Cardiac atrium fibroblast (primary cell): ENCODE measurements around the gene TEN1. TPM values are rescaled to one million over a fixed set of nuclear protein-coding genes. Genes with fewer than 3 reads are reported as not detected.

Source experiments
- total RNA-seq: library from RNA; depleted of rRNA; stranded (reverse); fragments of >200 nt; gene quantifications from 2 replicates; pipeline ENCODE4 v1.2.3, GENCODE V29; 2015

TEN1 gene
- total RNA-seq, result 21.8 and 29.6 TPM in 2 replicates

GRCh38 chr17:75978938-75979704 is at the start of gene TEN1, which contains the start of gene ACOX1:
Gene TEN1, plus strand, starts transcription at chr17:75979240. Its CDS starts 6,953 bp downstream, at chr17:75986193.
Gene ACOX1, minus strand, starts transcription at chr17:75979166. Its CDS starts 93 bp downstream, at chr17:75979073.

DNA sequence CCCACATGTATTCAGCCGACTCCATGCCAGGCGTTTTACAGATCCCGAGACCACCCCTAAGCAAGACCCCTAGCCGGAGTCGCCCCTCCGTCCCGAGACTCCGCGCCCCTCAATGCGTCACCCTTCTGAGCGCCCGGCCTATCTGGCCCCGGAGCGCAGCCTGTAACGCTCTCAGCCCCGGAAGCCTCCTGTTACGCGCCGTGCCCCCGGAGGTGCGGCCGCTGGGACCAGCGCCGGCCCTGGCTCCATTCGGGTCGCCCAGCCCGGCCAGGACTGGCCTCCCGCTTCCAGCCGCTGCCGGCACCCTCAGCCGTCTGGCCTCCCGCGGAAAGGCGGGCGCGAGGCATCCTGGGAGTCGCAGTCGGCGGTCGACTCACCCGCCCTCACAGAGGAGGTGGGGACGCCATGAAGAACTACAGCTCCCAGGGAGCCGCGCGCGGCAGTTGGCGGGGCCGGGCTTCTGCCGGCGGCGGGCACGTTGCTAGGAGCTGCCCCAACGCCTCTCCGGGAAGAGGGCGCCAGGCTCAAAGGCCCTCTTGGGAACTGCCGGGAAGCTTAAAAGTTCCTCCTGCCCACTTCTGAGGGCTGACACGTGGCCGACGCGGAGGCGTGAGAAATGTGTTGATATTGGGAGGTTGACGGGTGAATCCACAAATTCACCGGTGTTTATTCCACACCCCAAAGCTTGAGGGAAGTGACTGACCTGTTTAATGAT is 38.2 kb upstream of the TEN1 start, which contains the start of gene FBF1:
TSS of gene FBF1 (minus strand) at position 316 of the 715 bp plus-strand sequence. CDS start 2,893 bp downstream, outside the sequence.

GRCh38 chr17:76000755-76001521 is 21.9 kb downstream of the TEN1 start, which contains the start of gene CDK3:
Gene CDK3, plus strand, starts transcription at chr17:76000855. Its CDS starts 571 bp downstream, at chr17:76001426.

DNA sequence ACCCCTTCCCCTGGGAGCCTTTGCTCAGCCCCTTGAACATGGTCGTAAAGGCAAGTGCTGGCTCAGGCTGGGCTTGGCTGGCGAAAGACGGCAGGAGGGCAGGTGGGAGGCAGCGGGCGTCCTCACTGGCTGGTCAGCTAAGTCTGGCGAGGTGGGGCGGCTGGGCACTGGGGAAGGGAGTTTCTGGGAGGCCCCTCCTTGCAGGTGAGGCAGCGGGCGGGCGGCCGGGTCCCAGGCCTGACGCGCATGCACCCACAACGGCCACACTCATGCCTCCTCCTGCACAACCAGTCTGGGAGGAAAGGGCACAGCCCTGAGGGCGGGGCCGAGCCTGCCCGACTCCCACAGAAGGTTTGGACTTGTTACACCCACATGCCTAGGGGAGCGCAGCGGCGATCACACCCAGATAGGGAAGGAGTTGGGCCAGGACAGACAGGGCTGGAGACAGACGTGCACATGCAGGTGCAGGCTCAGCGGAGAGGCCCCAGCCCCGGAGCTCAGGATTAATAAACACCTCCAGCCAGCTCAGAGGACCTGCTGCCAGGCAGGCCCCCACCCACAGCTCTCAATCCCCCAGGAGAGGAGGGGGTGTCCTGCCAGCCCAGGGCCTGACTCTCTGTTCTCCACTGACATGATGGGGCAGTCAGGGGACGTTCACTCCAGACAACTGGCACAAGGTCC is 48.3 kb downstream of the TEN1 start, which contains the start of gene EVPL:
TSS of gene EVPL (minus strand) at position 148 of the 681 bp plus-strand sequence. CDS start at position 40, 108 bp downstream.

Other genes with a start within 250 kb of the TEN1 start
- gene GALK1, start 214.0 kb upstream of the TEN1 start, total RNA-seq, result 35.9 and 43.9 TPM in 2 replicates
- 11.8 and 15.0 TPM in 2 replicates for gene UNK, start 194.4 kb upstream of the TEN1 start, total RNA-seq
- 1.1 TPM in 1 of 2 replicates, not detected in the other for gene UNC13D, start 134.8 kb upstream of the TEN1 start, total RNA-seq
- 56.7 and 67.0 TPM in 2 replicates for gene WBP2, start 123.9 kb upstream of the TEN1 start, total RNA-seq
- gene TRIM47, start 100.7 kb upstream of the TEN1 start, total RNA-seq, result 32.5 and 56.4 TPM in 2 replicates
- gene TRIM65, start 82.3 kb upstream of the TEN1 start, total RNA-seq, result 19.1 and 20.6 TPM in 2 replicates
- 12.3 and 15.7 TPM in 2 replicates for gene MRPL38, start 74.4 kb upstream of the TEN1 start, total RNA-seq
- 5.1 and 7.6 TPM in 2 replicates for gene FBF1, start 38.2 kb upstream of the TEN1 start, total RNA-seq
- gene ACOX1, start 74 bp upstream of the TEN1 start, total RNA-seq, result 16.4 and 32.4 TPM in 2 replicates
- gene CDK3, start 21.6 kb downstream of the TEN1 start, total RNA-seq, result 2.2 TPM in 1 of 2 replicates, not detected in the other
- gene EVPL, start 48.1 kb downstream of the TEN1 start, total RNA-seq, result not detected in 2 replicates
- 19.5 and 24.0 TPM in 2 replicates for gene SRP68, start 93.3 kb downstream of the TEN1 start, total RNA-seq
- not detected in 2 replicates for gene GALR2, start 95.5 kb downstream of the TEN1 start, total RNA-seq
- gene ZACN, start 99.9 kb downstream of the TEN1 start, total RNA-seq, result not detected in 2 replicates
- gene EXOC7, start 124.5 kb downstream of the TEN1 start, total RNA-seq, result 56.0 and 56.1 TPM in 2 replicates
- not detected in 2 replicates for gene FOXJ1, start 162.0 kb downstream of the TEN1 start, total RNA-seq